ENCODE measurements around the gene CNTN4.

GRCh38 chr3:2947536-2947935, 848.9 kb downstream of the CNTN4 start:
- TF ChIP-seq, protein P1, sequence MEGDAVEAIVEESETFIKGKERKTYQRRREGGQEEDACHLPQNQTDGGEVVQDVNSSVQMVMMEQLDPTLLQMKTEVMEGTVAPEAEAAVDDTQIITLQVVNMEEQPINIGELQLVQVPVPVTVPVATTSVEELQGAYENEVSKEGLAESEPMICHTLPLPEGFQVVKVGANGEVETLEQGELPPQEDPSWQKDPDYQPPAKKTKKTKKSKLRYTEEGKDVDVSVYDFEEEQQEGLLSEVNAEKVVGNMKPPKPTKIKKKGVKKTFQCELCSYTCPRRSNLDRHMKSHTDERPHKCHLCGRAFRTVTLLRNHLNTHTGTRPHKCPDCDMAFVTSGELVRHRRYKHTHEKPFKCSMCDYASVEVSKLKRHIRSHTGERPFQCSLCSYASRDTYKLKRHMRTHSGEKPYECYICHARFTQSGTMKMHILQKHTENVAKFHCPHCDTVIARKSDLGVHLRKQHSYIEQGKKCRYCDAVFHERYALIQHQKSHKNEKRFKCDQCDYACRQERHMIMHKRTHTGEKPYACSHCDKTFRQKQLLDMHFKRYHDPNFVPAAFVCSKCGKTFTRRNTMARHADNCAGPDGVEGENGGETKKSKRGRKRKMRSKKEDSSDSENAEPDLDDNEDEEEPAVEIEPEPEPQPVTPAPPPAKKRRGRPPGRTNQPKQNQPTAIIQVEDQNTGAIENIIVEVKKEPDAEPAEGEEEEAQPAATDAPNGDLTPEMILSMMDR (IDR thresholded peaks at IDR 0.05): no peak
- TF ChIP-seq EZH2 (IDR thresholded peaks at IDR 0.05): no peak
